Stimulated activated CD8-positive, alpha-beta memory T cell treated with anti-CD3 and anti-CD28 coated beads, Interleukin-7, amount 100 ng/mL, for 48 hours (primary cell): ENCODE measurements around the gene H2BW1.
"Not testable (repeated sequence)": the region's sequence is repeated elsewhere in the genome, so short reads cannot be mapped to it uniquely, and the experiment has no call there.

Experiments
- DNase-seq, 2 donors: peaks; one replicate each; pipeline ENCODE4 v3.0.0-alpha.2; 2020; ENCODE audit warnings: low read depth in 1 of 2; ENCODE audit errors: extremely low read depth in 1 of 2

Gene H2BW1

GRCh38 chrX:104013606-104014005 is at the start of gene H2BW1:
Gene H2BW1, minus strand, starts transcription at chrX:104013708. Its CDS starts 132 bp downstream, at chrX:104013576.
- no peak for DNase-seq

DNA sequence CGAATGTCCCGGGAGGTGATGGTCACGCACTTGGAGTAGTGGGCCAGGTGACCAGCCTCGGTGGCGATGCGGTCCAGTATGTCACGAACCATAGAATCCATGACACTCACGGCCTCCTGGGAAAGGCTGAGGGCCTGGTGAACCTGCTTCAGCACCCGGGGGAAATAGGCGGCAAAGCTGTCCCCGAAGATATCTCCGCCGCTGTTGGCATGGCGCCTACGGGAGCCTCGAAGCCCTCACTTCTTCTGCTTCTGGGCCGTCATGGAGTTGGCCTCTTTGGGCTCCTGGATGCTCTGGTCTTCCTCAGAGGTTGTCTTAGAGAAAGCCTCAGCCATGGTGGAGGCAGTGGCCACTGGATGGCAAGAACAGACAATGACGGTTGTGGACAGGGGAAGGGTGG is 49.1 kb upstream of the H2BW1 start:
- not testable (repeated sequence) for DNase-seq

- DNase-seq = not testable (repeated sequence)
Measured at GRCh38 chrX:104054956-104055355, 41.4 kb upstream of the H2BW1 start.

- no peak for DNase-seq
Measured at GRCh38 chrX:104047171-104047570, 33.7 kb upstream of the H2BW1 start.

GRCh38 chrX:104045642-104046041 is 32.1 kb upstream of the H2BW1 start:
- DNase-seq = no peak

GRCh38 chrX:104041003-104041402 is 27.5 kb upstream of the H2BW1 start:
- DNase-seq = no peak

DNA sequence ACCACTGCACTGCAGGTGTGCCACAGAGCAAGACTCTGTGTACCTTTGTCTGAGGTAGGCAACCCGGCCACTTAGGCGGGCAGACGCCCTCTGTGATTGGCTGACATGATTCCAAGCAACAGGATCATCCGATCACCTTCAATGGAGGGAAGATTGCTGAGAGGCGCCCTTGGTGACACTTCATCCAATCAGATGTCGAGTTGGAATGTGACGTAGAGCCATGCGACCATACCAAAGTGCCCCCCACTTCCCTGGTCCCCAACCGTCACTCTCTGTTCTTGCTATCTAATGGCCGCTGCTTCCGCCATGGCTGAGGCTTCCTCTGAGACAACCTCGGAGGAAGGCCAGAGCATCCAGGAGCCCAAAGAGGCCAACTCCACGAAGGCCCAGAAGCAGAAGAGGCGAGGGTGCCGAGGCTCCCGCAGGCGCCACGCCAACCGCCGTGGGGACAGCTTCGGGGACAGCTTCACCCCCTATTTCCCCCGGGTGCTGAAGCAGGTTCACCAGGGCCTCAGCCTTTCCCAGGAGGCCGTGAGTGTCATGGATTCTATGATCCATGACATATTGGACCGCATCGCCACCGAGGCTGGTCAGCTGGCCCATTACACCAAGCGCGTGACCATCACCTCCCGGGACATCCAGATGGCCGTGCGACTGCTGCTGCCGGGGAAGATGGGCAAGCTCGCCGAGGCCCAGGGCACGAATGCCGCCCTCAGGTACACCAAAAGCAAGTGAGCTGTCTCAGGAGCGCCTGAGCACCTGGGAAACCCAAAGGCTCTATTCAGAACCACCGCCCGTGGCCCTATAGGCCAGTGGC is 26.4 kb upstream of the H2BW1 start, which contains the start of gene H2BW2:
H2BW2 (plus strand) TSS at position 268 of the 817 bp plus-strand sequence; CDS start at position 307, 39 bp downstream.
- no peak for DNase-seq

DNA sequence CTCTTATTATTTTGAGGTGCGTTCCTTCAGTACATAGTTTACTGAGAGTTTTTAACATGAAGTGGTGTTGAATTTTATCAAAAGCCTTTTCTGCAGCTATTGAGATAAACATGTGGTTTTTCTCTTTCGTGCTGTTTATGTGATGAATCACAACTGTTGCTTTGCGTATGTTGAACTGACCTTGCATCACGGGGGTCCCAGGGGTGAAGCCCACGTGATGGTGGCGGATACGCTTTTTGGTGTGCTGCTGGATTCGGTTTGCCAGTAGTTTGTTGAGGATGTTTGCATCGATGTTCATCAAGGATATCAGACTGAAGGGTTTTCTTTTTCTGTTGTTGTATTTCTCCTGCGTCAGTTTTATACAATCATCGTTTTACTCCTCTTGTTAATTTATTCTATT is 4.6 kb upstream of the H2BW1 start:
- DNase-seq = no peak

DNA sequence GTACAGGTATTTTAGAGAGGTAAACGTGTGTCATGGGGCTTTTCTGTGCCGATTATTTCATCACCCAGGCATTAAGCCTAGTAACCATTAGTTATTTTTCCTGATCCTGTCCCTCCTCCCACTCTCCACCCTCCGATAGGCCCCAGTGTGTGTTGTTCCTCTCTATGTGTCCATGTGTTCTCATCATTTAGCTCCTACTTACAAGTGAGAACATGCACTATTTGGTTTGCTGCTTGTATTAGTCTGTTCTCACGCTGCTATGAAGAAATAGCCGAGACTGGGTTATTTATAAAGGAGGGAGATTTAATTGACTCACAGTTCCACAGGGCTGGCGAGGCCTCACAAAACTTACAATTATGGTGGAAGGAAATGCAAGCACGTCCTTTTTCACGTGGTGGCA is 2.1 kb upstream of the H2BW1 start:
- DNase-seq = not testable (repeated sequence)

- no peak for DNase-seq
Measured at GRCh38 chrX:104013158-104013557, 350 bp downstream of the H2BW1 start.

DNA sequence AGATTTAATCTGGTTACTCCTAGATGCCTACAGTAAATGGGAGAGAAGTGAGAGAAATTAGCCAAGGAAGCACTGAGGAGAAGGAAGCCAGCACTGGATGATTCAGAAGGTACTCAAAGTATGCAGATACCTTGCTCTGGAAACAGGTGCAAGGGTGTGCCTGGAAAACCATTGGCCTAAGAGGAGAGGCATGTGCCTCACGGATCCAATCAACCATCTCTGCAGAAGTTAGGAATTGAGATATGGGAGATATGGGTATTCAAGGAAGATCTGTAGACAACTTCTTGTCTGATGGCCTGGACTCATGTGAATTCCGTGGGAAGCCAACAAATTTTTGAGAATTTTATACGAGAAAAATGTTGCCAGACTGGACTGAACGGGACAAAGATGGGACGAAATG is 4.7 kb downstream of the H2BW1 start:
- DNase-seq = no peak

- DNase-seq = no peak
Measured at GRCh38 chrX:103999234-103999633, 14.3 kb downstream of the H2BW1 start.

GRCh38 chrX:103983508-103983907 is 30.0 kb downstream of the H2BW1 start:
- not testable (repeated sequence) for DNase-seq

DNA sequence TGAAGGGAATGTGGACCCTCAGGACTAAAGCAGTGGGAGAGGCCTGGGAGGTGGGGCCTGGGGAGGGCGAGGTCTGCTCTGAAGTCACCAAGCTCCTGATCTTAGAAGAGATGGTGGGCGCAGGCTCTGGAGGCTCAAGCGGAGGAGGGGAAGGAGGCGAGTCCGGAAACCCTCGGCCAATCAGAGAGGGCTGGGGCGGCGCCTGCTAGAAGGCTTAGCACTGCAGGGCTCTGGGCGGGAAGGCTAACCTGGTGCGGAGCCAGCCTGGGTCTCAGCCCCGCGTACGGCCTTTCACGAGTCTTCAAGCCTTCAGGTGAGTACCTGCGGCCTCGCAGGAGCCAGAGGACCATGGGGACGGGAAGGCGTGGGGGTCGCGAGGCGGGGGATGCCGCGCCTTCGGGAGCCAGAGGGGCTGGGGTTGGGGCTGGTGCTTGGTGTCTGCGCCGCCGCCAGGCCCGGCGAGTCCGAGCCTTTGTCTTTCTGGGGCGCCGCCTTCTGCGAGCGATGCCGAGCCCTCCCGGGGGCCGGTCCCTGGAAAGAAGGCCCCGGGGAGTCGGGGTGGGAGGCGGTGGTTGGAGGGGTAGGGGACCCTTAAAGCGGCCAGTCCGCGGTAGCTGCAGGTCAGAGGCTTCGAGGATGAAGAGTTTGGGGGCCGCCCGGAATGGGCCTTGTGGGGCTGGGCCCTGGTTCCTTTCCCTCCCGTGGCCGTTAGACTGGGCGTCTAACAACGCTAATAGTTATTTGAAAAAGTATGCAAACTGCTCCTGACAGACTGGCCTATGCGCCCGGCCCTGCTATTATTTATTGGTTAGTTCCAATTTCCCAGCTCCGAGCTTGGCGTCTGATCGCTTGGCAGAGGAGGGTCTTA is 50.9 kb downstream of the H2BW1 start, which contains the start of gene TMSB15B:
TMSB15B (plus strand) TSS at position 217 of the 868 bp plus-strand sequence.
- not testable (repeated sequence) for DNase-seq
